B cell (primary cell): ENCODE measurements around the gene ANGPTL7.

ENCODE experiments used
- EZH2 ChIP-seq: IDR thresholded peaks from 2 replicates; pipeline ENCODE4 v1.6.1; 2012; ENCODE audit warnings: borderline replicate concordance, low read depth, mild to moderate bottlenecking, moderate library complexity, low read length; ENCODE audit not compliant: insufficient read depth, poor library complexity, severe bottlenecking
- TF ChIP-seq, protein P1 (sequence below): fragments of 200-600 bp; IDR thresholded peaks from one replicate; pipeline ENCODE4 v1.8.0; 2022; ENCODE audit warnings: antibody characterized with exemption, mild to moderate bottlenecking

DNA sequence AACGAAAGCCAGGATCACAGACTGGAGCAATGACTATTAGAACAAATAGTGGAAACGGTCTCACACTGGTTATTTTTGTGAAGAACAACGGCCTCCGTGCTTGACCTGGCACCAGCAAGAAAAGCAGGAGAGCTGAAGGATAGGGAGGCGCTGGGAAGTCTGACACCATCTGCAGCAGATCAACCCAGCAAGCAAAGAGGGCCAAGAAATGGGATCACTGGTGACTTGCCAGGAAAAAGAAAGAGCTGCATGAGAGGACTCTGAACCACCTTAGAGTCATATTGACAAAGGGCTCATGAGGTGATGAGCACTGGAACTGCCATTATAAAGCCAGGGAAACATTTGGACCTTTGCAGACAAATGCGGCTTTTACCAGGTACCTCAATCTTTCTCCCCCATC lies 48.2 kb downstream of the ANGPTL7 start:
- TF ChIP-seq, protein P1, sequence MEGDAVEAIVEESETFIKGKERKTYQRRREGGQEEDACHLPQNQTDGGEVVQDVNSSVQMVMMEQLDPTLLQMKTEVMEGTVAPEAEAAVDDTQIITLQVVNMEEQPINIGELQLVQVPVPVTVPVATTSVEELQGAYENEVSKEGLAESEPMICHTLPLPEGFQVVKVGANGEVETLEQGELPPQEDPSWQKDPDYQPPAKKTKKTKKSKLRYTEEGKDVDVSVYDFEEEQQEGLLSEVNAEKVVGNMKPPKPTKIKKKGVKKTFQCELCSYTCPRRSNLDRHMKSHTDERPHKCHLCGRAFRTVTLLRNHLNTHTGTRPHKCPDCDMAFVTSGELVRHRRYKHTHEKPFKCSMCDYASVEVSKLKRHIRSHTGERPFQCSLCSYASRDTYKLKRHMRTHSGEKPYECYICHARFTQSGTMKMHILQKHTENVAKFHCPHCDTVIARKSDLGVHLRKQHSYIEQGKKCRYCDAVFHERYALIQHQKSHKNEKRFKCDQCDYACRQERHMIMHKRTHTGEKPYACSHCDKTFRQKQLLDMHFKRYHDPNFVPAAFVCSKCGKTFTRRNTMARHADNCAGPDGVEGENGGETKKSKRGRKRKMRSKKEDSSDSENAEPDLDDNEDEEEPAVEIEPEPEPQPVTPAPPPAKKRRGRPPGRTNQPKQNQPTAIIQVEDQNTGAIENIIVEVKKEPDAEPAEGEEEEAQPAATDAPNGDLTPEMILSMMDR = no peak
- no peak for TF ChIP-seq EZH2
